GM18526 (cell line): ENCODE data around the gene KCTD14.

Source experiments
- POLR2A ChIP-seq: IDR thresholded peaks from 3 replicates; pipeline ENCODE4 v1.6.1; 2011; ENCODE audit not compliant: insufficient read length; ENCODE audit errors: extremely low read depth

Gene KCTD14

GRCh38 chr11:78037056-78037455 is 14.0 kb upstream of the KCTD14 start:
- TF ChIP-seq POLR2A, result no peak

GRCh38 chr11:78036313-78036712 is 13.2 kb upstream of the KCTD14 start:
- no peak for TF ChIP-seq POLR2A

GRCh38 chr11:78034623-78035022 is 11.5 kb upstream of the KCTD14 start:
- TF ChIP-seq POLR2A, result no peak

GRCh38 chr11:78033040-78033439 is 10.0 kb upstream of the KCTD14 start:
- no peak for TF ChIP-seq POLR2A

- no peak for TF ChIP-seq POLR2A
These were observed 9.0 kb upstream of the KCTD14 start for GRCh38 chr11:78032090-78032489.

- TF ChIP-seq POLR2A, result no peak
These were observed 8.6 kb upstream of the KCTD14 start for GRCh38 chr11:78031629-78032028.

GRCh38 chr11:78030429-78031325 is 7.6 kb upstream of the KCTD14 start:
- TF ChIP-seq POLR2A, result no peak

- TF ChIP-seq POLR2A, result no peak
These were observed 4.7 kb upstream of the KCTD14 start for GRCh38 chr11:78027759-78028158.

- TF ChIP-seq POLR2A, result no peak
These were observed 2.3 kb upstream of the KCTD14 start for GRCh38 chr11:78025378-78025777.

GRCh38 chr11:78023426-78023825 is 350 bp upstream of the KCTD14 start:
- TF ChIP-seq POLR2A, result no peak

GRCh38 chr11:78021611-78022010 is 1.5 kb downstream of the KCTD14 start:
- TF ChIP-seq POLR2A, result no peak

GRCh38 chr11:78020246-78020645 is 2.8 kb downstream of the KCTD14 start:
- TF ChIP-seq POLR2A, result no peak

- TF ChIP-seq POLR2A, result no peak
These were observed 3.3 kb downstream of the KCTD14 start for GRCh38 chr11:78019808-78020207.

GRCh38 chr11:78015878-78016277 is 7.2 kb downstream of the KCTD14 start:
- TF ChIP-seq POLR2A, result no peak

GRCh38 chr11:78011301-78011700 is 11.8 kb downstream of the KCTD14 start:
- no peak for TF ChIP-seq POLR2A

- no peak for TF ChIP-seq POLR2A
These were observed 12.3 kb downstream of the KCTD14 start for GRCh38 chr11:78010755-78011154.

- TF ChIP-seq POLR2A, result no peak
These were observed 12.8 kb downstream of the KCTD14 start for GRCh38 chr11:78010304-78010703.
